ENCODE results near the gene ARHGAP6. TPM values are rescaled to one million over a fixed set of nuclear protein-coding genes. Genes with fewer than 3 reads are reported as not detected.

The ARHGAP6 gene
- total RNA-seq, 1 experiment from 2014 or later = not detected

- H2AFZ ChIP-seq (ENCODE audit: low read length) = no peak overlapping the region
- H3K9ac ChIP-seq (ENCODE audit: low read length) = no peak overlapping the region
- H3K9me3 ChIP-seq (ENCODE audit: low read length) = no peaks in the 10 kb centered on the region
- no peak overlapping the region for H3K4me2 ChIP-seq (ENCODE audit: low read depth, low read length, poor library complexity, severe bottlenecking)
- DNase-seq = no peak
- H3K36me3 ChIP-seq (ENCODE audit: insufficient read depth, low read length) = no peaks in the 10 kb centered on the region
- no peaks in the 10 kb centered on the region for H3K4me1 ChIP-seq (ENCODE audit: low read length)
- H3K9me2 ChIP-seq (replicated peaks; ENCODE audit: insufficient read depth, low read length) = no peaks in the 10 kb centered on the region
- no peaks in the 10 kb centered on the region for H4K20me1 ChIP-seq (ENCODE audit: insufficient read depth, low read depth, low read length)
- H3K27ac ChIP-seq (ENCODE audit: low read length) = no peak overlapping the region
- H3K4me3 ChIP-seq (ENCODE audit: low read length) = no peak overlapping the region
- no peaks in the 10 kb centered on the region for H3K79me2 ChIP-seq (ENCODE audit: low read length)
- no peaks in the 10 kb centered on the region for H3K27me3 ChIP-seq (ENCODE audit: low read length)
These were observed 215.4 kb downstream of the ARHGAP6 start for GRCh38 chrX:11450354-11450753.

- H3K4me1 ChIP-seq (ENCODE audit: low read length) = no peaks in the 10 kb centered on the region
- no peaks in the 10 kb centered on the region for H4K20me1 ChIP-seq (ENCODE audit: insufficient read depth, low read depth, low read length)
- no peak overlapping the region for H2AFZ ChIP-seq (ENCODE audit: low read length)
- H3K9me2 ChIP-seq (replicated peaks; ENCODE audit: insufficient read depth, low read length) = no peaks in the 10 kb centered on the region
- H3K4me2 ChIP-seq (ENCODE audit: low read depth, low read length, poor library complexity, severe bottlenecking) = no peak overlapping the region
- no peaks in the 10 kb centered on the region for H3K36me3 ChIP-seq (ENCODE audit: insufficient read depth, low read length)
- no peaks in the 10 kb centered on the region for H3K79me2 ChIP-seq (ENCODE audit: low read length)
- no peak overlapping the region for H3K4me3 ChIP-seq (ENCODE audit: low read length)
- H3K9me3 ChIP-seq (ENCODE audit: low read length) = no peaks in the 10 kb centered on the region
- DNase-seq = no peak
- no peak overlapping the region for H3K9ac ChIP-seq (ENCODE audit: low read length)
- H3K27ac ChIP-seq (ENCODE audit: low read length) = no peak overlapping the region
- H3K27me3 ChIP-seq (ENCODE audit: low read length) = no peaks in the 10 kb centered on the region
These were observed 216.1 kb downstream of the ARHGAP6 start for GRCh38 chrX:11449613-11450012.

DNA sequence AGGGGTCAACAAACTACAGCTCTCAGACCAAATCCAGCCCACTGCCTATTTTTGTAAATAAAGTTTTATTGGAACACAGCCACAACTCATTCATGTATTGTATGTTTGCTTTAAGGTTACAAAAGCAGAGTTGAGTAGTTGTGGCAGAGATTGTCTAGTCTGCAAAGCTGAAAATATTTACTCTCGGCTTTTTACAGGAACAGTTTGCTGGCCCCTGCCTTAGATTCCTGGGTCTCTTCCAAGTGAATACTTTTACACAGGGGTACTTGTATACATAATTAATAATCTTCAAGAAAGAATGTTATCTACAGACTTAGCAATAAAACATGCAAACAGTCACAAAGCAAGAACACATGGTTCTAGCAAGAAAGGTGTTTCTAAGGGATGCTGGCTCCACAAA lies 218.3 kb downstream of the ARHGAP6 start:
- H4K20me1 ChIP-seq (ENCODE audit: insufficient read depth, low read depth, low read length) = no peaks in the 10 kb centered on the region
- H3K36me3 ChIP-seq (ENCODE audit: insufficient read depth, low read length) = no peaks in the 10 kb centered on the region
- H3K4me3 ChIP-seq (ENCODE audit: low read length) = no peak overlapping the region
- H2AFZ ChIP-seq (ENCODE audit: low read length) = no peak overlapping the region
- no peaks in the 10 kb centered on the region for H3K4me1 ChIP-seq (ENCODE audit: low read length)
- no peak overlapping the region for H3K4me2 ChIP-seq (ENCODE audit: low read depth, low read length, poor library complexity, severe bottlenecking)
- H3K9me2 ChIP-seq (replicated peaks; ENCODE audit: insufficient read depth, low read length) = no peaks in the 10 kb centered on the region
- no peaks in the 10 kb centered on the region for H3K27me3 ChIP-seq (ENCODE audit: low read length)
- H3K27ac ChIP-seq (ENCODE audit: low read length) = no peak overlapping the region
- no peaks in the 10 kb centered on the region for H3K9me3 ChIP-seq (ENCODE audit: low read length)
- DNase-seq = no peak
- H3K9ac ChIP-seq (ENCODE audit: low read length) = no peak overlapping the region
- H3K79me2 ChIP-seq (ENCODE audit: low read length) = no peaks in the 10 kb centered on the region

DNA sequence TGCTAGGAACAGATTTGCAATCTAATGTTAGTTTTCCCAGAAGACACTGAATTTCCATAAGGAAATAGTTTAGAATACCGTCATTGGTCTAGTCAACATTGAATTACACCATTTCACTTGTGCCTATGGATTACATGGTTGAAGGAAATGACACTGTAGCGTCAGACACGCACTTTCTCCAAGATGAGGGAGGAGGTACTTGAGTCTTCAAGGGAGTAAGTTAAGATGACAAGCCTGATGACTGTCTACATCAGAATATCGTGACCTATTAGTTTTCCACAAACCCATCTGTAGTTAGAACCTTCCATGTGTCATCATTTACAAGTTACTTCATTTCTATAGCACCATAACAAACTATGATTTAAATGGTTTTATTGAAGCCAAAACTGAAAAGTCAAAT lies 218.8 kb downstream of the ARHGAP6 start:
- DNase-seq = no peak
- Histone ChIP-seq H4K20me1 (ENCODE audit: insufficient read depth, low read depth, low read length) (no peaks in the 10 kb centered on the region), H3K9me3 (ENCODE audit: low read length) (no peaks in the 10 kb centered on the region), H3K79me2 (ENCODE audit: low read length) (no peaks in the 10 kb centered on the region), H3K27me3 (ENCODE audit: low read length) (no peaks in the 10 kb centered on the region), H3K36me3 (ENCODE audit: insufficient read depth, low read length) (no peaks in the 10 kb centered on the region), H3K27ac (ENCODE audit: low read length) (no peak overlapping the region), H3K9ac (ENCODE audit: low read length) (no peak overlapping the region), H3K9me2 (replicated peaks; ENCODE audit: insufficient read depth, low read length) (no peaks in the 10 kb centered on the region), H3K4me2 (ENCODE audit: low read depth, low read length, poor library complexity, severe bottlenecking) (no peak overlapping the region), H2AFZ (ENCODE audit: low read length) (no peak overlapping the region), H3K4me3 (ENCODE audit: low read length) (no peak overlapping the region), H3K4me1 (ENCODE audit: low read length) (no peaks in the 10 kb centered on the region)

GRCh38 chrX:11446336-11446735 lies 219.4 kb downstream of the ARHGAP6 start:
- Histone ChIP-seq H4K20me1 (ENCODE audit: insufficient read depth, low read depth, low read length) (no peaks in the 10 kb centered on the region), H3K4me2 (ENCODE audit: low read depth, low read length, poor library complexity, severe bottlenecking) (no peak overlapping the region), H3K9me3 (ENCODE audit: low read length) (no peaks in the 10 kb centered on the region), H3K79me2 (ENCODE audit: low read length) (no peaks in the 10 kb centered on the region), H3K36me3 (ENCODE audit: insufficient read depth, low read length) (no peaks in the 10 kb centered on the region), H3K27me3 (ENCODE audit: low read length) (no peaks in the 10 kb centered on the region), H3K9ac (ENCODE audit: low read length) (no peak overlapping the region), H3K27ac (ENCODE audit: low read length) (no peak overlapping the region), H2AFZ (ENCODE audit: low read length) (no peak overlapping the region), H3K4me1 (ENCODE audit: low read length) (no peaks in the 10 kb centered on the region), H3K4me3 (ENCODE audit: low read length) (no peak overlapping the region), H3K9me2 (replicated peaks; ENCODE audit: insufficient read depth, low read length) (no peaks in the 10 kb centered on the region)
- no peak for DNase-seq

- Histone ChIP-seq H3K9me3 (ENCODE audit: low read length) (no peaks in the 10 kb centered on the region), H3K79me2 (ENCODE audit: low read length) (no peaks in the 10 kb centered on the region), H3K27me3 (ENCODE audit: low read length) (no peaks in the 10 kb centered on the region), H3K4me2 (ENCODE audit: low read depth, low read length, poor library complexity, severe bottlenecking) (no peak overlapping the region), H3K4me1 (ENCODE audit: low read length) (no peaks in the 10 kb centered on the region), H2AFZ (ENCODE audit: low read length) (no peak overlapping the region), H3K36me3 (ENCODE audit: insufficient read depth, low read length) (no peaks in the 10 kb centered on the region), H3K27ac (ENCODE audit: low read length) (no peak overlapping the region), H3K9me2 (replicated peaks; ENCODE audit: insufficient read depth, low read length) (no peaks in the 10 kb centered on the region), H4K20me1 (ENCODE audit: insufficient read depth, low read depth, low read length) (no peaks in the 10 kb centered on the region), H3K4me3 (ENCODE audit: low read length) (no peak overlapping the region), H3K9ac (ENCODE audit: low read length) (no peak overlapping the region)
- no peak for DNase-seq
These were observed 220.2 kb downstream of the ARHGAP6 start for GRCh38 chrX:11445540-11445939.

- Histone ChIP-seq H2AFZ (ENCODE audit: low read length) (no peak overlapping the region), H3K27ac (ENCODE audit: low read length) (no peak overlapping the region), H3K9ac (ENCODE audit: low read length) (no peak overlapping the region), H3K9me3 (ENCODE audit: low read length) (no peaks in the 10 kb centered on the region), H3K27me3 (ENCODE audit: low read length) (no peaks in the 10 kb centered on the region), H3K9me2 (replicated peaks; ENCODE audit: insufficient read depth, low read length) (no peaks in the 10 kb centered on the region), H4K20me1 (ENCODE audit: insufficient read depth, low read depth, low read length) (no peaks in the 10 kb centered on the region), H3K4me3 (ENCODE audit: low read length) (no peak overlapping the region), H3K4me1 (ENCODE audit: low read length) (no peaks in the 10 kb centered on the region), H3K79me2 (ENCODE audit: low read length) (no peaks in the 10 kb centered on the region), H3K4me2 (ENCODE audit: low read depth, low read length, poor library complexity, severe bottlenecking) (no peak overlapping the region), H3K36me3 (ENCODE audit: insufficient read depth, low read length) (no peaks in the 10 kb centered on the region)
- no peak for DNase-seq
These were observed 221.7 kb downstream of the ARHGAP6 start for GRCh38 chrX:11444052-11444451.

DNA sequence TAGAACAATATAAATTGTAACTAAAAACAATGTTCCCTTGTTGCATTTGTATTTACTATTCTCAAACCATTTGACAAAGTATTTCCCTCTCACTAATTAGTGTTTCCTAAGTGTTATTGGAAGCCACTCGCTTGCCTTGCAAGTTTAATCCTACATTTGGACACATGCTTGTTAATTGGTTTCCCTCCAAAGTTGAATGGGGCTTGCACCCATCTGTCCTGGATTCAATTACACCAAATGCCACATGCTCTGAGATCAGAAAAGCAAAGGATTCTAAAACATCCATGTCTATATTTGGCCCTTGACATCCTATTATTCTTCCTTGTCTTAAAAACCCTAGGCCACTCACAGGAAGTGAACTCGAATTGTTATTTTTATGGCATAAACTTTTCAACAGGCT lies 225.9 kb downstream of the ARHGAP6 start:
- Histone ChIP-seq H3K4me2 (ENCODE audit: low read depth, low read length, poor library complexity, severe bottlenecking) (no peak overlapping the region), H3K9ac (ENCODE audit: low read length) (no peak overlapping the region), H3K4me3 (ENCODE audit: low read length) (no peak overlapping the region), H3K36me3 (ENCODE audit: insufficient read depth, low read length) (no peaks in the 10 kb centered on the region), H3K9me2 (replicated peaks; ENCODE audit: insufficient read depth, low read length) (no peaks in the 10 kb centered on the region), H3K4me1 (ENCODE audit: low read length) (no peaks in the 10 kb centered on the region), H2AFZ (ENCODE audit: low read length) (no peak overlapping the region), H3K27ac (ENCODE audit: low read length) (no peak overlapping the region), H4K20me1 (ENCODE audit: insufficient read depth, low read depth, low read length) (no peaks in the 10 kb centered on the region), H3K9me3 (ENCODE audit: low read length) (no peaks in the 10 kb centered on the region), H3K79me2 (ENCODE audit: low read length) (no peaks in the 10 kb centered on the region), H3K27me3 (ENCODE audit: low read length) (no peaks in the 10 kb centered on the region; the same call in 1 of the 2 replicates)
- DNase-seq = no peak

DNA sequence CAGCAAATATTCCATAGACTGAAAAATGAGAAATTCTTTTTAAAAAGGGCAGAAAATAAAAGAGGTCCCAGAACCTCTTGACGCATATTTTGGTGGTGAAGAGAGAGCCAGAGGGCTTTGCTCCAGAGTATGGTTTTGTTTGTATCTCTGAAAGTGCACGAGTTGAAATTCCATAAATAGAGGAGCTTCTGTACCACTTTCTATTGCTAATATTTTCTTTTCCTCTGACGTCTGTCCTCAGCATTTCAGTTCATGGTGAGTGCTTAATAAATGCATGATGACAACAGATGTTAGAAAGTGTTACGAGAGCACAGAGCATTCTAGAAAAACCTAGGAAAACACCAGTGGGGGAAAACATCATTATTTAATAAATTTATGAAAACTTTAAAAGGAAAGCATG lies 227.0 kb downstream of the ARHGAP6 start:
- Histone ChIP-seq H3K36me3 (ENCODE audit: insufficient read depth, low read length) (no peaks in the 10 kb centered on the region), H3K27ac (ENCODE audit: low read length) (no peak overlapping the region), H3K27me3 (ENCODE audit: low read length) (no peaks in the 10 kb centered on the region; the same call in 1 of the 2 replicates), H3K9ac (ENCODE audit: low read length) (no peak overlapping the region), H4K20me1 (ENCODE audit: insufficient read depth, low read depth, low read length) (no peaks in the 10 kb centered on the region), H3K79me2 (ENCODE audit: low read length) (no peaks in the 10 kb centered on the region), H3K9me2 (replicated peaks; ENCODE audit: insufficient read depth, low read length) (no peaks in the 10 kb centered on the region), H3K4me3 (ENCODE audit: low read length) (no peak overlapping the region), H3K9me3 (ENCODE audit: low read length) (no peaks in the 10 kb centered on the region), H3K4me1 (ENCODE audit: low read length) (no peaks in the 10 kb centered on the region), H2AFZ (ENCODE audit: low read length) (no peak overlapping the region), H3K4me2 (ENCODE audit: low read depth, low read length, poor library complexity, severe bottlenecking) (no peak overlapping the region)
- DNase-seq = no peak

All from Karpas-422 (cell line).